ENCODE measurements around the gene PWWP2B.

The PWWP2B gene

GRCh38 chr10:132437541-132437950 is 40.5 kb downstream of the PWWP2B start:
- in situ Hi-C loops (cut with MboI; ENCODE audit: low pct_unique_long_range_greater_than_20kb, low sequenced_read_pairs, unreplicated experiment): no loop called here
- TF ChIP-seq CTCF (IDR thresholded peaks at IDR 0.05; ENCODE audit: extremely low read depth, insufficient read depth, missing control alignments): no peak
- no peak for DNase-seq (ENCODE audit: low spot score)

- TF ChIP-seq CTCF (IDR thresholded peaks at IDR 0.05; ENCODE audit: extremely low read depth, insufficient read depth, missing control alignments): no peak
- in situ Hi-C loops (cut with MboI; ENCODE audit: low pct_unique_long_range_greater_than_20kb, low sequenced_read_pairs, unreplicated experiment): no loop called here
- no peak for DNase-seq (ENCODE audit: low spot score)
Measured at GRCh38 chr10:132438091-132439024, 41.4 kb downstream of the PWWP2B start.

GRCh38 chr10:132439025-132439388 is 42.0 kb downstream of the PWWP2B start:
- in situ Hi-C loops (cut with MboI; ENCODE audit: low pct_unique_long_range_greater_than_20kb, low sequenced_read_pairs, unreplicated experiment): no loop called here
- no peak for TF ChIP-seq CTCF (IDR thresholded peaks at IDR 0.05; ENCODE audit: extremely low read depth, insufficient read depth, missing control alignments)
- DNase-seq (ENCODE audit: low spot score): no peak

- in situ Hi-C loops (cut with MboI; ENCODE audit: low pct_unique_long_range_greater_than_20kb, low sequenced_read_pairs, unreplicated experiment): no loop called here
- no peak for DNase-seq (ENCODE audit: low spot score)
- no peak for TF ChIP-seq CTCF (IDR thresholded peaks at IDR 0.05; ENCODE audit: extremely low read depth, insufficient read depth, missing control alignments)
Measured at GRCh38 chr10:132439424-132440163, 42.6 kb downstream of the PWWP2B start.

GRCh38 chr10:132440791-132441565 is 44.0 kb downstream of the PWWP2B start:
- in situ Hi-C loops (cut with MboI; ENCODE audit: low pct_unique_long_range_greater_than_20kb, low sequenced_read_pairs, unreplicated experiment): no loop called here
- DNase-seq (ENCODE audit: low spot score): no peak
- no peak for TF ChIP-seq CTCF (IDR thresholded peaks at IDR 0.05; ENCODE audit: extremely low read depth, insufficient read depth, missing control alignments)

GRCh38 chr10:132441818-132442524 is 45.0 kb downstream of the PWWP2B start:
- no peak for DNase-seq (ENCODE audit: low spot score)
- in situ Hi-C loops (cut with MboI; ENCODE audit: low pct_unique_long_range_greater_than_20kb, low sequenced_read_pairs, unreplicated experiment): no loop called here
- no peak for TF ChIP-seq CTCF (IDR thresholded peaks at IDR 0.05; ENCODE audit: extremely low read depth, insufficient read depth, missing control alignments)

All from GM13977 (cell line).